Measurements from ENCODE around the gene UQCRQ. TPM values are rescaled to one million over a fixed set of nuclear protein-coding genes. Genes with fewer than 3 reads are reported as not detected.

UQCRQ gene
- total and polyA plus RNA-seq, 9 of the 15 experiments (the other 6 are each of a cell fraction or from before 2014, with no cell fraction given) = 235 to 2,421 (median 883) TPM

GRCh38 chr5:132821791-132822190, 44.7 kb upstream of the UQCRQ start:
- H3K9me1 ChIP-seq (ENCODE audit: control insufficient read depth, insufficient read depth, low read length) = no peaks in the 10 kb centered on the region
- FAIRE-seq (peak; percentile 64), DNase-seq (ENCODE audit: extremely low read depth in 1 of 4, low spot score in 3 of 4) (no peak), ATAC-seq (peak; percentile 5)
- in situ Hi-C loops (cut with MboI) (no loop called here), intact Hi-C loops (cut with micrococcal nuclease) (loop anchor here (2.0 to 5.0 kb wide), 3 partner anchors 43 to 229 kb away; no protein-coding TSS in a partner anchor)
- H3K9ac ChIP-seq (ENCODE audit: insufficient read depth in 1 of 2, low read depth in 2 of 2, low read length in 2 of 2) = peak overlapping the region in 1 of 2 experiments; percentile 42; a peak in 1 of 4 replicates
- peaks cover 36% of the 10 kb centered on the region; the same call in 2 of the 3 replicates for H3K36me3 ChIP-seq (ENCODE audit: control insufficient read depth, insufficient read depth, low read length)
- BruUV-seq (replicated peaks) = no TSS peak
- H3K79me2 ChIP-seq (ENCODE audit: control insufficient read depth, insufficient read depth, low read length) = no peaks in the 10 kb centered on the region
- no peak for TF ChIP-seq IRF9 (tag; IDR thresholded peaks at IDR 0.05)
- peak in 1 of 2 experiments; percentile 72; a peak in 1 of 4 replicates for TF ChIP-seq FOXA3 (CRISPR knock-in tag; conservative IDR thresholded peaks at IDR 0.05 in 1 of 2, IDR thresholded peaks at IDR 0.05 in 1 of 2)
- H3K27ac ChIP-seq (ENCODE audit: extremely low read depth, low read depth, low read length) = no peak overlapping the region
- CTCF ChIA-PET (ENCODE audit: low intra/inter-chr PET ratio) = interaction anchor here (0.6 kb wide), 1 partner anchor 67 kb away, joined by 3 read pairs; no protein-coding TSS in a partner anchor
- no peak overlapping the region for H2AFZ ChIP-seq (ENCODE audit: low read depth, low read length)
- H3K4me2 ChIP-seq (ENCODE audit: insufficient read depth, low read length) = no peak overlapping the region
- peaks cover 2 to 21% of the 10 kb centered on the region in 2 experiments; a peak in 3 of 5 replicates for H3K4me1 ChIP-seq (replicated peaks in 1 of 2; ENCODE audit: control insufficient read depth in 2 of 2, insufficient read depth in 2 of 2, low read length in 2 of 2)
- whole genome bisulfite sequencing (ENCODE audit: insufficient coverage, low coverage, missing lambda C conversion rate) = 75% methylated on average over 1 of the region's 1 CpG
- no peak overlapping the region for H3K4me3 ChIP-seq
- POLR2A ChIA-PET = interaction anchor here (0.6 to 2.6 kb wide), 5 partner anchors 7 to 67 kb away, joined by 3 to 17 read pairs (median 4); partner anchors contain the start of gene SHROOM1
- H3K27me3 ChIP-seq (ENCODE audit: control insufficient read depth in 2 of 2, insufficient read depth in 2 of 2, low read length in 2 of 2) = no peaks in the 10 kb centered on the region
- no peaks in the 10 kb centered on the region for H3K9me3 ChIP-seq (replicated peaks; ENCODE audit: control insufficient read depth, insufficient read depth, low read depth, low read length)
- H4K20me1 ChIP-seq (replicated peaks; ENCODE audit: control insufficient read depth, insufficient read depth, low read length) = no peaks in the 10 kb centered on the region
